ENCODE measurements around the gene ATOH8.

The ATOH8 gene

GRCh38 chr2:85731606-85732005 lies 22.2 kb upstream of the ATOH8 start:
- no peak for DNase-seq (ENCODE audit: low read depth, low spot score)
- no peak for TF ChIP-seq CTCF (IDR thresholded peaks at IDR 0.05; ENCODE audit: insufficient read depth, low read length, missing control alignments)
- no peak overlapping the region for H3K4me3 ChIP-seq (ENCODE audit: low read depth, low read length)
- CTCF ChIA-PET: interaction anchor here (0.5 to 23.8 kb wide), 6 partner anchors 10 to 83 kb away, joined by 3 to 643 read pairs (median 8); partner anchors contain the start of gene ATOH8
- POLR2A ChIA-PET: no interaction called here

GRCh38 chr2:85732467-85733120 lies 21.2 kb upstream of the ATOH8 start:
- ChIA-PET POLR2A (no interaction called here), CTCF (interaction anchor here (0.9 to 23.8 kb wide), 6 partner anchors 9 to 95 kb away, joined by 3 to 643 read pairs (median 8); partner anchors contain the start of gene ATOH8)
- no peak overlapping the region for H3K4me3 ChIP-seq (ENCODE audit: low read depth, low read length)
- DNase-seq (ENCODE audit: low read depth, low spot score): no peak
- TF ChIP-seq CTCF (IDR thresholded peaks at IDR 0.05; ENCODE audit: insufficient read depth, low read length, missing control alignments): no peak

GRCh38 chr2:85733121-85733960 lies 20.4 kb upstream of the ATOH8 start:
- no peak for TF ChIP-seq CTCF (IDR thresholded peaks at IDR 0.05; ENCODE audit: insufficient read depth, low read length, missing control alignments)
- POLR2A ChIA-PET: no interaction called here
- CTCF ChIA-PET: interaction anchor here (0.7 to 23.8 kb wide), 8 partner anchors 8 to 94 kb away, joined by 3 to 643 read pairs (median 7); partner anchors contain the start of gene ATOH8
- no peak for DNase-seq (ENCODE audit: low read depth, low spot score)
- H3K4me3 ChIP-seq (ENCODE audit: low read depth, low read length): no peak overlapping the region

GRCh38 chr2:85734015-85734414 lies 19.8 kb upstream of the ATOH8 start:
- H3K4me3 ChIP-seq (ENCODE audit: low read depth, low read length): no peak overlapping the region
- no peak for DNase-seq (ENCODE audit: low read depth, low spot score)
- ChIA-PET POLR2A (no interaction called here), CTCF (interaction anchor here (0.7 to 23.8 kb wide), 7 partner anchors 8 to 93 kb away, joined by 3 to 643 read pairs (median 5); partner anchors contain the start of gene ATOH8)
- TF ChIP-seq CTCF (IDR thresholded peaks at IDR 0.05; ENCODE audit: insufficient read depth, low read length, missing control alignments): no peak

- no peak for DNase-seq (ENCODE audit: low read depth, low spot score)
- TF ChIP-seq CTCF (IDR thresholded peaks at IDR 0.05; ENCODE audit: insufficient read depth, low read length, missing control alignments): no peak
- H3K4me3 ChIP-seq (ENCODE audit: low read depth, low read length): no peak overlapping the region
- ChIA-PET CTCF (interaction anchor here (1.6 to 23.8 kb wide), 4 partner anchors 10 to 74 kb away, joined by 5 to 643 read pairs (median 75); partner anchors contain the start of gene ATOH8), POLR2A (no interaction called here)
Measured at GRCh38 chr2:85734942-85735608, 18.7 kb upstream of the ATOH8 start.

Measured in AG04449 (cell line).